ENCODE measurements around the gene MXD1.

Gene MXD1

GRCh38 chr2:69962986-69963730, 48.2 kb downstream of the MXD1 start:
- no peak for TF ChIP-seq CTCF (conservative IDR thresholded peaks at IDR 0.05; ENCODE audit: low read length)

GRCh38 chr2:69964353-69964841, 49.5 kb downstream of the MXD1 start:
- TF ChIP-seq CTCF (conservative IDR thresholded peaks at IDR 0.05; ENCODE audit: low read length) = no peak
- H3K4me3 ChIP-seq (ENCODE audit: low read length) = no peak overlapping the region
- DNase-seq (ENCODE audit: low read depth) = no peak

More at GRCh38 chr2:69962986-69963730, 48.2 kb downstream of the MXD1 start:
- H3K4me3 ChIP-seq (ENCODE audit: low read length) = no peak overlapping the region
- DNase-seq (ENCODE audit: low read depth) = no peak

- no peak for DNase-seq (ENCODE audit: low read depth)
- no peak overlapping the region for H3K4me3 ChIP-seq (ENCODE audit: low read length)
- no peak for TF ChIP-seq CTCF (conservative IDR thresholded peaks at IDR 0.05; ENCODE audit: low read length)
Measured at GRCh38 chr2:69965756-69966445, 51.0 kb downstream of the MXD1 start.

GRCh38 chr2:69966496-69966895, 51.6 kb downstream of the MXD1 start:
- H3K4me3 ChIP-seq (ENCODE audit: low read length) = no peak overlapping the region
- DNase-seq (ENCODE audit: low read depth) = no peak
- no peak for TF ChIP-seq CTCF (conservative IDR thresholded peaks at IDR 0.05; ENCODE audit: low read length)

- TF ChIP-seq CTCF (conservative IDR thresholded peaks at IDR 0.05; ENCODE audit: low read length) = no peak
- H3K4me3 ChIP-seq (ENCODE audit: low read length) = no peak overlapping the region
- no peak for DNase-seq (ENCODE audit: low read depth)
Measured at GRCh38 chr2:69968609-69969008, 53.7 kb downstream of the MXD1 start.

- no peak overlapping the region for H3K4me3 ChIP-seq (ENCODE audit: low read length)
Measured at GRCh38 chr2:69969126-69969983, 54.4 kb downstream of the MXD1 start.

More at GRCh38 chr2:69969126-69969983, 54.4 kb downstream of the MXD1 start:
- no peak for TF ChIP-seq CTCF (conservative IDR thresholded peaks at IDR 0.05; ENCODE audit: low read length)
- no peak for DNase-seq (ENCODE audit: low read depth)

Data from AG10803 (cell line).